ENCODE data around the gene ABCC12.

The ABCC12 gene

GRCh38 chr16:48132696-48133095, 23.1 kb downstream of the ABCC12 start:
- DNase-seq (ENCODE audit: low spot score) = no peak

- DNase-seq (ENCODE audit: low spot score) = no peak
Measured at GRCh38 chr16:48131201-48131935, 24.4 kb downstream of the ABCC12 start.

GRCh38 chr16:48129926-48130325, 25.9 kb downstream of the ABCC12 start:
- DNase-seq (ENCODE audit: low spot score) = no peak

GRCh38 chr16:48128769-48129168, 27.0 kb downstream of the ABCC12 start:
- no peak for DNase-seq (ENCODE audit: low spot score)

GRCh38 chr16:48126801-48127644, 28.8 kb downstream of the ABCC12 start:
- DNase-seq (ENCODE audit: low spot score) = peak; percentile 86

GRCh38 chr16:48125888-48126287, 29.9 kb downstream of the ABCC12 start:
- DNase-seq (ENCODE audit: low spot score) = no peak

- no peak for DNase-seq (ENCODE audit: low spot score)
Measured at GRCh38 chr16:48124266-48124665, 31.5 kb downstream of the ABCC12 start.

GRCh38 chr16:48123104-48123788, 32.5 kb downstream of the ABCC12 start:
- peak; percentile 94 for DNase-seq (ENCODE audit: low spot score)

GRCh38 chr16:48121276-48121675, 34.5 kb downstream of the ABCC12 start:
- DNase-seq (ENCODE audit: low spot score) = no peak

GRCh38 chr16:48118841-48119240, 37.0 kb downstream of the ABCC12 start:
- DNase-seq (ENCODE audit: low spot score) = no peak

GRCh38 chr16:48117217-48118105, 38.3 kb downstream of the ABCC12 start:
- DNase-seq (ENCODE audit: low spot score) = peak; percentile 53

- no peak for DNase-seq (ENCODE audit: low spot score)
Measured at GRCh38 chr16:48115299-48115698, 40.5 kb downstream of the ABCC12 start.

- DNase-seq (ENCODE audit: low spot score) = no peak
Measured at GRCh38 chr16:48114410-48114809, 41.4 kb downstream of the ABCC12 start.

- no peak for DNase-seq (ENCODE audit: low spot score)
Measured at GRCh38 chr16:48113471-48113870, 42.3 kb downstream of the ABCC12 start.

GRCh38 chr16:48113001-48113400, 42.8 kb downstream of the ABCC12 start:
- DNase-seq (ENCODE audit: low spot score) = no peak

GRCh38 chr16:48112600-48112999, 43.2 kb downstream of the ABCC12 start:
- no peak for DNase-seq (ENCODE audit: low spot score)

GRCh38 chr16:48110982-48111381, 44.8 kb downstream of the ABCC12 start:
- no peak for DNase-seq (ENCODE audit: low spot score)

GRCh38 chr16:48110000-48110399, 45.8 kb downstream of the ABCC12 start:
- DNase-seq (ENCODE audit: low spot score) = no peak

GRCh38 chr16:48109475-48109874, 46.3 kb downstream of the ABCC12 start:
- no peak for DNase-seq (ENCODE audit: low spot score)

- DNase-seq (ENCODE audit: low spot score) = no peak
Measured at GRCh38 chr16:48106446-48106845, 49.3 kb downstream of the ABCC12 start.

Data from GM03348 (cell line).